ENCODE results near the gene SLC2A10.
A peak's percentile ranks its signal among the peaks of the same experiment; 100 is the strongest.

The SLC2A10 gene

DNA sequence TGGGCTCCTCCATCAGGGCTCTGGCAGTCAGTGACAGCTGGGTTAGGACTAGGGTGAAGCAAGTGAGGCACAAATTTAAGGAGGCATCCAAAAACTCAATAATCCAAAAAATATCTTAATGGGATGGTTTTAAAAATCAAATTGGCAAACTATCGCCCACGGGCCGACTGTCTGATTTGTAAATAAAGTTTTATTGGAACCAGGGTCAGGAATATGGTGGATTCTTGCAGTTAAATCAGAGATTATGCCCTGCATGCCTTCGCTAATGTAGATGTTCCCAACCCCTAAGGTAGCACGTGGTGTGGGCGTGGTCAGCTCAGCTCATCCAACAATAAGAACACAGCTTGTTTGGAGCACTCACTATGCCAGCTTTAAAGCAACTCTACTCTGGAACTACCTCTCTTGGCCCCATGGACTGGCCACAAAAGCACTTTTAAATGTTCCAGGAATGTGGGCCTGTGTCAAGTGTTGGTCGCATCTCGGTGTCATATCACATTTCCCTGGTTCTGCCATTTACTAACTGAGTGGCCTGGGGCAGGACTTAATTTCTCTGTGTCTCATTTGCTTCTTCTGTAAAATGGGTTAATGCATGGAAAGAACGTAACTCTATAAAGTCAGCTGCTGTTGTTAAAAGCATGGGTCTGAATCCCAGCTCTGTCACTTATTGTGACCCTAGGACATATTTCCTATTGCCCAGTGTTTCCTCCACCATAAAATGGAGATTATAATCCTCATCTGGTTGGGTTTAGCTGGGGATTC, 27.2 kb upstream of the SLC2A10 start:
- no peak for DNase-seq (ENCODE audit: low read depth, low spot score)

DNA sequence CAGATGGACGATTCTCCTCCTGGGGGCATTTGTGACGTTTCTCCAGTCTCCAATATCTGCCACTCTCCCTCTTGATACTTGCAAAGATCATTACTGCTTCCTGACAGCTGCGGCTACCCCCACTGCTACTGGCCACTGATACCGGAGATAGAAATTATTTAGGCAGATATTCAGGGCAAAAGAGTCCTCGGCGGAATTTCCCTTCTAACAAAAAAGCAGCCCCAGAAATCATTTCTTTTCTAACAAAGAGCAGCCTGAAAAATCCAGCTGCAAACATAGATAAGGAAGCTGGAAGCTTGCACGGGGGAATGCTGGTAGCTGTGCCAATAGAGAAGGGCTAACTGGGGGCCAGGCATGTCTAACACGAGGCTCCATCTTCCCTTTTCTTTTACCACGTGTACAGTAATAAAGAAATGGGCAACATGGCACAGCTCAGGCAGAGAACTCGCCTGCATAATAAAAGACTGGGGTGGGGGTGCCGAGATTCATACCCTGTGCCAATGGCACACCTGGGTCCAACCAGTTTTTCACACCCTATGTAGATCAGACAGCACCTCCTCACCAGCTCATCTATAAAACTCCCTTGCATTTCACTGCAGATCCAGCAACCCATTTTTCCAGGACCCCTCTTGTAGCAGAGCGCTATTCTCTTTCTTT, 26.3 kb upstream of the SLC2A10 start:
- DNase-seq (ENCODE audit: low read depth, low spot score) = no peak

DNA sequence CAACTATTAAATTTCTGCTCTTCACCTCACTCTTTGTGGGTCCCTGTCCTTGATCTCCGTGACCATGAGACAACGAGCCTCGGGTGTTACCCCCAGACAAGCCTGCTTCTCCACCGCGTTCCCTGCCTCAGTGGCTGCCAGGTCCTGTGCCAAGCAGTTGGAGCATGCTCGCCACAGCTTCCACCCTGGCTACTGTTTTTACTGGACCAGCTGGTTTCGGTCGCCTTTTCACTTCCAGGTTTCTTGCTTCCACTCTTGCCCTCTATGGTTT, 25.8 kb upstream of the SLC2A10 start:
- DNase-seq (ENCODE audit: low read depth, low spot score) = no peak

DNA sequence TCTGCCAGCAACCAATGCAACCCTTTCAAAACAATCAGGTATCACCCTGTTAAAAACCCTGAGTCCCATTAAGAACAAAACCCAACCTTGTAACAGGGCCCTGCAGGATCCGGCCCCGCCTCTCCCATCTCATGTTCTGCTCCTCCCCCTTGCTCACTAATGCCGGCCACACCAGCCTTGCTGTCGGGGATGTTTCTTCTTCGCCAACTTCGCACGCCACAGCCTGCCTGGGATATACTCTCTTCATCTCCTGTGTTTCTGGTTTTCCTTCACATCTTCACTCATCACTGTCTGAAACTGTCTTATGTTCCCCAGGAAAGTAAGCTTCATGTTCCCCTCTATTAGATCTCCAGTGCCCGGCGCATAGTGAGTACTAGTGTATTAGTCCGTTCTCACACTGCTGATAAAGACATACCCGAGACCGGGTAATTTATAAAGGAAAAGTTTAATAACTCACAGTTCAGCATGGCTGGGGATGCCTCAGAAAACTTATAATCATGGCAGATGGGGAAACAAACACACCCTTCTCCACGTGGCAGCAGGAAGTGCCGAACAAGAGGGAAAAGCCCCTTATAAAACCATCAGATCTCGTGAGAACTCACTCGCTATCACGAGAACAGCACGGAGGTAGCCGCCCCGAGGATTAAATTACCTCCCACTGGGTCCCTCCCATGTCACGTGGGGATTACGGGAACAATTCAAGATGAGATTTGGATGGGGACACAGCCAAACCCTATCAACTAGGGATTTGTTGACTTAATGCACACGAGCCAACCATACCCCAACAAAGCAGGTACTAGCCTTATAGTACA, 25.3 kb upstream of the SLC2A10 start:
- DNase-seq (ENCODE audit: low read depth, low spot score) = no peak

DNA sequence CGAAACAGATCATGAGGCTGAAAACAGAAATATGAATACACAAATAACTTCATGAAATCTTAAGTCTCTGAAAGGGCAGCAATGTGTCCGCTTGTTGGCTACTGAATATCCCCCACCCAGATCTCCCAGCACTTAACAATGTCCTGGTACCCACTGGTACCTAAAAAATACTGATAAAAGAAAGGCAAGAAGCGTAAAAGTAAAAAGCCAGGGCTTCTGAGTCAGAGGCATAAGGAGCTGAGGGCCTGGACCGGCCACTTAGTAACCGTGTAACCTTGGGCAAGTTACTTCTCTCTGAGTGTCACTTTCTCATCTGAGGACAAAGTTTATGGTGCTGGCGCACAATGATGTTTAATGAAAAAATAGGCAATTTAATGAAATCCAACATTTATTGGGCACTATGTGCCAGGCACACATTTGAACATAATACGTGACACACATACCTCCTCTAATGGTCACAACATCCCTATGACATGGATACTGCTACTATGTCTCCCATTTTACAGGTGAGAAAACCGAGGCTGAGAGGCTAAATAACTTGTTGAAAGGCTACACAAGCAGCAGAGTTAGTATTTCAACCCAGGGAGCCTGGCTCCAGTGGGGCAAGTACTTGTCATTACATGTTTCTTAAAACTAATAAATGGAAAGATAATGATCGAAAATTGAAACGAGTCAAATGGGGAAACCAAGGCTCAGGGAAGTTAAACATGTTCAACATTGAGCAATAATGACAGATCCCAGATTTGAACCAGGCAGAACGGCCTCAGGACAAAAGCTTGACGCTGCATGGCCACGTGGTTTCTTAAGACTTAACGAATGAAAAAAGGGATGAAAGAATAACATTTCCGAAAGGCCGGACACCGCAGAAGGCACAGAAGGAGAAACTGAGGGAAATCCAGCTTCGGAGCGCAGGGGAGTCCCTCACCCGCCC, 21.0 kb upstream of the SLC2A10 start:
- DNase-seq (ENCODE audit: low read depth, low spot score) = no peak

DNA sequence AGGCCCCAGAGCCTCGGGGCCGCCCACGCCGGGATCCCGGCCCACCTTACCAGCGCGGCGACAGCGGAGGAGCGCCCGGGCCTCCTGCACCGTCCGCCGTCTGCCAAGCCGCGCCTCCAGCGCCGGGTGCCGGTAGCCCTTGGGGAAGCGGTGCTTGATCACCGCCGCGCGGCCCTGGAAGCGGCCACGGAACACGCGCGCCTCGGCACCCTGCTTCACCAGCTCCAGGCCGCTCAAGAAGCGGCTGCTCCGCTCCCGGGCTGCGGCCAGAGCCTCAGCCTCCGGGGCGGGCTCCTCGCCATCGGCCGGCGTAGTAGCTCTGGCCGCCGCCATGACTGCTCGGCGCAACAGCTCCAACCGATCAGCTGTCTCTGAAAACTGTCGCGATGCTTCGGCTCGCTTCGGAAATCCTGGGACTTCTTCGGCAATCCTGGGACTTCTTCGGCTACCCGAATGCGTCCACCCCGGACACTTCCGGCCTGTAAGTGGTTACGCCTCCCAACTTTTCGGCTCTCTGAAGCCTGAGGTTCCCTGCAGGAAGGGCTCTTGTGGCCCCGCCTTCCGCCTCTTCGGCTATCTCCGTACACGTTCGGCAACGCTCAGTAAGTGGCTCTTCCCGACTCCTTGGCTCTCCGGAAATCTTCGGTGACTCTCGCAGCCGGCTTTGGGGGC, 20.2 kb upstream of the SLC2A10 start, which contains the start of gene TP53RK:
TP53RK (minus strand) TSS at position 363 of the 672 bp plus-strand sequence; CDS start at position 333, 30 bp downstream.
- peak; percentile 98 for DNase-seq (ENCODE audit: low read depth, low spot score)

DNA sequence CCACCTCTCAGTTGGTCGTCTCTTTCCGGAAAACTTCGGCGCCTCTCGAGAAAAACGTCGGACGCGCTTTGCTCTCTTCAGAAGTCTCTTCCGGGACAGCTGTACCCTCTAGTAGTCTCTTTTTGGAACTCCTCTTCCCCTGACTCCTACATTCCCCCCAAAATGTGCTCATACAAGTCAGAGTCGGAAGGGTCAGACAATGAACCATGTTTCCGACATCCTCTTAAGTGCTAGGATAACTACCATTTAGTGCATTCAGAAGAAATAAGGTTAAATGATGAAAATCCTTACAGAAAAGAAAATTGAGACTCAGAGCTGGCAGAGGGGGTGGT, 19.7 kb upstream of the SLC2A10 start:
- DNase-seq (ENCODE audit: low read depth, low spot score) = no peak

DNA sequence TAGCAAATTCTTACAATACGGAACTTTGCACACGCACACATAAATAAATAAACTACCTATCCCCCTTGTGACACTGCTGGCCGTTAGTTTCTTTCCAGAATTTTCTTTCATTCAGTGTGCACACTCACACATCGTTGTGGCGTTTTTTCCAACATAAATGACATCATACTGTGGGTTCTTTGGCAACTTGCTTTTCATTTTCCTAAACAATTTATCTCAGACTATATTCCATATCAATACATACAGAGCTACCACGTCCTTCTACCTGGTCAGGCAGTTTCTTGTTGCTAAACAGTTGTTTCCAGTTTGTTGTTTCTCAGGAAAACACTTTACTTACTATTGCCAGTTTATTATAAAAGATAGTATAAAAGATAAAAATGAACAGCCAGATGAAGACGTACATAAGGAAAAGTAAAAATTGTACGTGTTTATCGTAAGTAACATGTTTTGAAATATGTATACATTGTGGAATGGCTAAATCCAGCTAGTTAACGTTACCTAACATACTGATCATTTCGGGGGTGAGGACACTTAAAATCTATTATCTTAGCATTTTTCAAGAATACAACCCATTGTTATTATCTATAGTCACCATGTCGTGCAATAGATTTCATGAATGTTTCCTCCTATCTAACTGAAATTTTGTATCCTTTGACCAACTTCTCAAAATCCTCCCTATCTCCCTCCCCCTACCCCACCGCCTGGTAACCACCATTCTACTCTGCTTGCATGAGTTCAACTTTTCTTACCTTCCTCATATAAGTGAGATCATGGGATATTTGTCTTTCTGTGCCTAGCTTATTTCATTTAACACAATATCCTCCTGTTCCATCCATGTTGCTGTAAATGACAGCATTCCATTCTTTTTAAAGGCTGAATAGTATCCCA, 19.0 kb upstream of the SLC2A10 start:
- DNase-seq (ENCODE audit: low read depth, low spot score) = no peak

DNA sequence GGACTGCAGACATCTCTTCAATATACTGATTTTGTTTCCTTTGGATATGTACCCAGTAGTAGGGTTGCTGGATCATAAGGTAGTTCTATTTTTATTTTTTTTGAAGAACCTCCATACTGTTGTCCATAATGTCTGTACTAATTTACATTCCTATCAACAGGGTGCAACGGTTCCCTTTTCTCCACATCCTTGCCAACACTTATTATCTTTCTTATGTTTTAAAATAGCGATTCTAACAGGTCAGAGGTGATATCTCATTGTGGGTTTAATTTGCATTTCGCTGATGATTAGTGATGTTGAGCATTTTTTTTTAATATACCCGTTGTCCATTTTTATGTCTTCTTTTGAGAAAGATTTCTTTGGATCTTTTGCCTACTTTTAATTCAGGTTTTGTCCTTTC, 18.3 kb upstream of the SLC2A10 start:
- DNase-seq (ENCODE audit: low read depth, low spot score) = no peak

DNA sequence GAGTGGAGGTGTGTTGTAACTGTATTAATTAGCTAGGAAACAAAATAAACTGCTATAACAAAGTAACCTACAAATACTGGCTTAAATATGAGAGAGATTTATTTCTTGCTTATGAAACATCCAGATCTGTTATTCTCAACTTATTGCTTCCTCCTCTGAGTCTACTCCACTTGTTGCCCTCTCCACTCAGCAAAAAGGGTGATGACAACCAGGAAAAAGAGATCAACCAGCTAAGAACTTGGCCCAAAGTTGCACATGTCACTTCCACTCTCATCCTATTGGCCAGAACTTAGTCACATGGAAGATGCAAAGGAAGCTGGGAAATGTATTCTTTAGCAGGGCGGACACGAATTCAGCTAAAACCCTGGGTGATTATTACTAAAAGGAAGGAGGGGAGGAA, 15.0 kb upstream of the SLC2A10 start:
- DNase-seq (ENCODE audit: low read depth, low spot score) = no peak

DNA sequence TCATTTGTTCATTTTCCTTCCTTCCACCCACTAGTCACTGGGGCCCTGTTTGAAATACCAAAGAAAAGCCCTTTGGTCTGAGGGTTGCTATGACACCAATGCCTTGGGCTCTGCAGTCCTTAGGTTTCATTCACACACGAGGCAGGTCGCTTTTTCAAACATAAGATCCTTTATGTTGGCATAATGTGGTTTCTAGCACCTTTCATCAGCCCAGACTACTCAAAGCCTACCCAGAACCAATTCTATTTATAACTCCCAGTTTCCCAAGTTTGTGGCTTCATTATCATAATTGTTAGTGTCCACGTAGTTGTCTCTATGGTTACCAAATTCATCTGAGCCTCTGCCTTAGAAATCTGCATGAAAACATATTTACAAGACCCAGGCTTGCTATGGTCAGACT, 13.6 kb upstream of the SLC2A10 start:
- DNase-seq (ENCODE audit: low read depth, low spot score) = no peak

DNA sequence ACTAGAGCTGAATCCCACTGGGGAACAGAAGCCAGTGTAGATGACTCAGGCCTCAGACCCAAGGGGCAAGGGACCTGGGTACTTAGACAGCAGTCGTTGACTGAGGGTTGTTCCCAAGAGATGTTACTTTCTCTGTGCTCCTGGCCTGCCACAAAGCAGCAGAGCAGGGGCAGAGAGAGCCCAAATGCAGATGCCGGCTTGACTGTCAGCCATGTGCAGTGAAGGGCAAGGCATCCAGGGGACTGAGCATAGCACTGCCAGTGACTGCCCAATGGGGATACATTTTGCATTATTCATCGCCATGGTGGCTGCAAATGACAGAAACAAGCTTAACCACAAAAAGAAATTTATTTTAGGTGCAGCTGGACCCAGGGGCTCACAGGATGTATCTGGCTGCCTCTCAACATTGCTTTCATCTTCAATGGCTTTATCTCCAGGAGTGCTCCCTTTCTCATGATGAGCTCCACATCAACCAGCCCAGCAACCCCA, 12.6 kb upstream of the SLC2A10 start:
- DNase-seq (ENCODE audit: low read depth, low spot score) = no peak

DNA sequence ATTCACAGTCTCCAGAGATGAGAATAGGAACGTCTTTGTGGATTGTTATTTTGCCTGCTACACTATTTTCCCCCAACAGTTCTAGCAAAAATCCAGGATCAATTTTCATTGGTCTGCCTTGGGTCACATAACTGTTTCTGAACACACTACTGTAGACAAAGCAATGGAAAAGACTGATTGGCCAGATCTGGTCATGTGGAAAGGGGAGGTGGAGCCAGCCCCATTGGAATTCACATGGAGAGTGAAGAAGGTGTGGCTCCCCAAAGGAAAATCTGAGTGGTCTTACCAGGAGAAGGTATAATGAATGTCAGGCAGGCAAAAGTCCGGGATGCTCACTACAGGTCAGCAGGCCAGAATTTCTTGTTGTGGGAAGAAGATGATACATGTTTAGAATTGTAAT, 10.7 kb upstream of the SLC2A10 start:
- DNase-seq (ENCODE audit: low read depth, low spot score) = no peak

DNA sequence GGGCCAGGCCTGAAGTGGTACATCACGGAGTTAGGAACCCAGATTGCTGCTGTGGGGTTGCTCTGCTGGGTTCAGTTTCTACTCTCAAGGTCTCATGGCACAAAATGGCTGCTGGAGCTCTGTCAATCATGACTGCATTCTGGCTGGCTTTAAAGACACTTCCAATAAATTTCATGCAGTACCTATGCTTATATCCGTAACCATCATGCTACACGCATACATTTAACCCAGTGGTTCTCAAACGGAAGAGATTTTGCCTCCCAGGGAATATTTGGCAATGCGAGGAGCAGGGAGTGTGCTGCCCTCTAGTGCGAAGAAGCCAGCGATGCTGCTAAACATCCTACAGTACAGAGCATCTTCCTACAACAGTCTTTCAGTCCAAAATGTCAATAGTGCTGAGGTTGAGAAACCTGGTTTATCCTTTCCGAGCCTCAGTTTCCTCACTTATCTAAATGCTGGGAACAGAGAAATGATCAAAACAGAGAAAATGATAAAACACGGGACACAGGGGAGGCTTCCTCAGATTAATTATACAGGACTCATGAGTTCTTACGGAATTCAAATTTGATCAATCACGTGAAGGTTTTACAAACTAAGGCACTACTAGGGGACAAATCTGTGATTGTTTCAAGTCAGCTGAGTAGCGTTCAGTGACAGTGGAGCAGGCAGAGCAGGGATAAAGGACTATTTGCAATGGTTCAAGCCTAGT, 9.6 kb upstream of the SLC2A10 start:
- no peak for DNase-seq (ENCODE audit: low read depth, low spot score)

DNA sequence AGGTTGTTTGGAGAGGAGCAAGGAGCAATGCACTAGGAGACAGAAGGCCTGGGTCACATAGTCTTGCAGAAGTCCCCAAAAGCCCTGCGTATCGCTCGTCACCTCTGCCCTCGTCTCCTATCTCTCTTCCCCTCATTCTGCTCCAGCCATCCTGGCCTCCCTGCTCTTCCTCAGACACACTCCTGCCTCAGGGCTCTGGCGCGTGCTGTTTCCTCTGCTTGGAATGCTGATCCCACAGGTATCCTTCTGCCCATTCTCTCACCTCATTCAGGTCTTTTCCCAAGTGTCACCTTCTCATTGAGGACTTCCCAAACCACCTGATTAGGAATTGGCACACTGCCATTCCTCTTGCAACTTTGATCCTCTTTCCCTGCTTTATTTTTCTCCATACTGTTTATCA, 9.0 kb upstream of the SLC2A10 start:
- DNase-seq (ENCODE audit: low read depth, low spot score) = no peak

DNA sequence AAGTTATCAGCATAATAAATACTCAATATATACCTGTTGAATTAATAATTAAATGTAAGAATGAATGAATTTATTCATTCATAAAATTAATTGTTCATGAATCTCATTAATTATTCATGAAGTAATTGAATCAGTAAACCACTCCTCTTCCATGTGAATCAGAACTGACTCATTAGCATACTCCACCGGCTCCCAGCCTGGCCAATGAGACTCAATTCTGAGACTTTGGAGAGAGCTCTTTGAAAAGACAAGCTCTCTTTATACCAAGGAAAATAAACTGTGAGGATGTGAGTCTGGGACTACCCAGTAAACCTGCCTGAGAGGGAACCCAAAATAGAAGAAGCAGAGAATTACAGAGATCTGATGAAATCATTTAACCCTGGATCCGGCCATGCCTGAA, 8.4 kb upstream of the SLC2A10 start:
- no peak for DNase-seq (ENCODE audit: low read depth, low spot score)

DNA sequence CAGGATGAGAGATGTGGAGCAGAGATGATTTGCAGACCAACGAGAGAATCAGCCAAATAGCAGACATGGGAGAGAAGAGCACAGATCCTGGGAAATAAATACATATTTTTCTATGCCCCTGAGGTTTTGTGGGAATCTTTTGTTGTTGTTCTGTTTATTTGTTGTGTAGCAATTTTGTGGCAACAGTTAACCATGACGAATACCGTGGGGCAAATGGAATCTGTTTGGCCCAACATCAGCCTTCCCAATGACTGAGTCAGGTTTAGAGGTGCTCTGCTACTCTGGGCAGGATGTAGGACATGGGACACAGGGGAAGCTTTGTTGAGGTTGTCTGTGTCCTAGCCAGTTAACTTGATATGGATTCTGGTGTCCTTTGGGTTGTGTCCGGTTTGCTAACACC, 7.9 kb upstream of the SLC2A10 start:
- DNase-seq (ENCODE audit: low read depth, low spot score) = no peak

DNA sequence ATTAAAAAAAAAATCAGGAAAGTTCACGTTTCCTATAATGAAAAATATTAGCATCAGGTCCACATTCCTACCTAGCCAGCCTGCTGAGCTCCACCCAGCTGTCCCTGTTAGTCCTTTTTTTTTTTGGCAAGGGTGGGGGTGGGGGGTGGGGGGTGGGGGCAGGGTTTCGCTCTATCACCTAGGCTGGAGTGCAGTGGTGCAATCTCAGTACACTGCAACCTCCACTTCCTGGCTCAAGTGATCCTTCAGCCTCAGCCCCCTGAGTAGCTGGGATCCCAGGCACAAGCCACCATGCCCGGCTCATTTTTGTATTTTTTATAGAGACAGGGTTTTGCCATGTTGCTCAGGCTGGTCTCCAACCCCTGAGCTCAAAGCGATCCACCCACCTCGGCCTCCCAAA, 7.5 kb upstream of the SLC2A10 start:
- DNase-seq (ENCODE audit: low read depth, low spot score) = no peak

DNA sequence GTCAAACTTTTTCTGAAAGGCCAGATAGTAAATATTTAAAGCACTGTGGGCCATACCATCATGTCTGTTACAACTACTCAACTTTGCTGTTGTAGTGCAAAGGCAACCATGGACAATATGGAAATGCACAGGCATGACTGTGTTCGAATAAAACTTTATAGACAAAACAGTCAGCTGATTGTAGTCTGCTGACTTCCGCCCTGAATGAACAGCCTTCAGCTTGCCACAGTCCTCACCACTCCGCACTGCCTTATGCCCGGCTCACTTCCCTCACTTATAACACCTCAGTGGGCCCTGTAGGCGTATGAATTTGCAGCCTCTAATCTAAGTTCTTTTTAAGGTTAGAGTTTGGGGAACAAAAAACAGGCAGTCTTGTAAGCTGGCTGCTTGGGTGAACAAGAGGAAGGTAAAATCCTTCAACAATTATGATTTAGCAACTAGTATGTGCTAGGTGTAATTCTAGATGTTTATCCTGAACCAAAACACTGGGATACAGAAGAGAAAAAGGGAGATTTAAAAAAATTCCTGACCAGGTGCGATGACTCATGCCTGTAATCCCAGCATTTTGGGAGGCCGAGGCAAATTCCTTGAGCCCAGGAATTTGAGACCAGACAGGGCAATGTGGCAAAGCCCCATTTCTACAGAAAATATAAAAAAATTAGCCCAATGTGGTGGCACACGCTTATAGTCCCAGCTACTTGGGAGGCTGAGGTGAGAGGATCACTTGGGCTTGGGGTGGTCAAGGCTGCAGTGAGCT, 6.8 kb upstream of the SLC2A10 start:
- DNase-seq (ENCODE audit: low read depth, low spot score) = no peak
